ENCODE results near the gene PARP8.
"Not testable (repeated sequence)": the region's sequence is repeated elsewhere in the genome, so short reads cannot be mapped to it uniquely, and the experiment has no call there.

Gene PARP8

DNA sequence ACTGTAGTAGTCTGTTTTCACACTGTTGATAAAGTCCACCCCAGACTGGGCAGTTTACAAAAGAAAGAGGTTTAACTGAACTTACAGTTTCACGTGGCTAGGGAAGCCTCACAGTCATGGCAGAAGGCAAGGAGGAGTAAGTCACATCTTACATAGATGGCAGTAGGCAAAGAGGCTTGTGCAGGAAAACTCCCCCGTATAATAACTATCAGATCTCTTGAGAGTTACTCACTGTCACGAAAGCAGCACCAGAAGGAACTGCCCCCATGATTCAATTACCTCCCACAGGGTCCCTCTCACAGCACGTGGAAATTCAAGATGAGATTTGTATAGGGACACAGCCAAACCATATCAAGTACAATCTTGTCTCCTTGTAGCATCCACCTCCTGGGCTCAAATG lies 21.1 kb downstream of the PARP8 start:
- no peak for DNase-seq (ENCODE audit: low spot score)

DNA sequence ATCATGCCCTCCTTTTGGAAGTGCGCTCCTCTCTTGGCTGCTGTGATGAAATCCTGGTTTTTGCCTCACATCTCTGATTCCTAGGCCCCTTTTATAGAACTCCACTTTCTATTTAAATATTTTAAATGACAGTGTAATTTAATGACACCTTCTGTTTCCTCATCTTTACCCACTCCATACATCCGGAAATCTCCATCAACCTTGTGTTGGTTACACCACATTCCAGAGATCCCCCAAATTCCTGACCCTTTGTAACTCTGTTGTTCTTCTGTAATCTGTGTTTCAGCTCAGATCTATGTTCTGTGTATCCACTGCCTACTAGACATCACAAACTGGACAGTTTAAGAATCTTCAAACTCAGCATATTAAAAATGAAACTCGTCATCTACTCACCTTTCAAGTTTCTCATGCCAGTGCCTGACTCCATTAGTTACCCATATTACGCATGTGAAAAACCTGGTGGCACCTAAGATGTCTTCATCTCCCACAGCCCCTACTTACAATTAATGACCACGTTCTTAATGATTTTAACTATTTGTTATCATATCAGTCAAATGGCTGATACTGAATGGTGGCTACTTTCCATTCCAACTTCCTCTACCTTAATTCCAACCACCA lies 25.1 kb downstream of the PARP8 start:
- DNase-seq (ENCODE audit: low spot score) = no peak

DNA sequence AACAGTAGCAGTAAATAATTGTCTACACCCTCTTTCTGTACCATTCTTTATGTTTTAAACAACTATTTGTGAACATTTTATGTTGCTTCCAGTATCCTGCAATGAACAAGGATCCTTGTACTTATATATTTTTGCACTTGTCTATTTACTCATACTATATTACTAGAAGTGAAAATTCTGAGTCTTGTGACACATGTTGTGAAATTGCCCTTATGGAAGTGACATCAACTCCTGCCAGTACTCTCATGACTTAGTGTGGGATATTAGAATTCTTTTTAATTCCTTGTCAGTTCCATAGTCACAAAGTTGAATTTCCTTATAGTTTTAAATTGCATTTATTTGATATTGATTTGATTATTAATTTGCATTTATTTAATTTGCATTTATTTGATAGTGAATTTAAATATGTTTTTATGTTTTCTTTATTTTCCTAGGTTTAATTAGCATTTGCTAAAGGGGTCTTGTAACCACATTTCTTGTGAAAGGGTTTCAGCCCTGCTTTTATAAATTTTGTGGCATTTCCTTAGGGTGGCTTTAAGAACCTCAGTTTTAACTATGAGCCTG lies 27.7 kb downstream of the PARP8 start:
- DNase-seq (ENCODE audit: low spot score) = no peak

DNA sequence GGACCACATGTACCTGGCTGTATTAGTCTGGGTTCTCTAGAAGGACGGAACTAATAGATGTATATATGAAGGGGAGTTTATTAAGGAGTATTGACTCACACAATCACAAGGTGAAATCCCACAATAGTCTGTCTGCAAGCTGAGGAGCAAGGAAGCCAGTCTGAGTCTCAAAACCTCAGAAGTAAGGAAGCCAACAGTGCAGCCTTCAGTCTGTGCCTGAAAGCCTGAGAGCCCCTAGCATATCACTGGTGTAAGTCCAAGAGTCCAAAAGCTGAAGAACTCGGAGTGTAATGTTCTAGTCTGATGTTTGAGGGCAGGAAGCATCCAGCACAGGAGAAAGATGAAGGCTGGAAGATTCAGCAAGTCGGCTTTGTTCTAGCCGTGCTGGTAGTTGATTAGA lies 28.2 kb downstream of the PARP8 start:
- DNase-seq (ENCODE audit: low spot score) = not testable (repeated sequence)

DNA sequence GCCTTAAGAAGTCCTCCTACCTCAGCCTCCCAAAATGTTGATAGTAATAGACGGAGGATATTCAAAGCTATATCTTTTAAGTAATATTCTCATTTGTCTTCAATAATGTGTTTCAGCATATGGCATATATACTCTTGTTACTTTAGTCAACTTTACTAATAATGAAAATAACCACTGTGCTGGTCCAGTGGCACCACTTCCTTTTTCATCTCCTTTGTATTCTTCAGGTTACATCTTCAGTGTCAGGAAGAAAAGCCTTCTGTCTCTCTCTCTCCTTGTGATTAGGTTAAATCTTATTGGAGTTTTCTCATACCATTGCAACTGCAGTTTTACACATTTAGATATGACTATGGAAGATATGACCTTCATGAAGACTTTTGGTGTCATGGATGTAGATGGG lies 31.3 kb downstream of the PARP8 start:
- DNase-seq (ENCODE audit: low spot score) = no peak

DNA sequence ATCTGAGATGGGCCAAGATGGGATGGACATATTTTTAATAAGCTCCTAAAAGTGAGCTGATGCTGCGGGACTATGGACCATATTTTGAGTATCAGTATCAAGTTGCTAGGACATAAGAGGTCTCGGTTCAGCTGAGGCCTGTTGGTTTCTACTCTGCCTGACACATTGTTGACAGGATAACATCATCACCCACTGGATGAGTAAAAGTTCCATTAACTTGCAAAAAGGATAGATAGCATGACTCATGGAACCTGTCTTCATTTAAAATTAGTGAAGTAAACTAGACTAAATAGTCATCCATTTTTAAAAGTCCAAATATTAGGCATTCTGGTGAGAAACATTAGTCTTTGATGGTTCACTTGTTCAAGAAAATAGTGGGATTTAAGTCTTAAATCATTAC lies 33.3 kb downstream of the PARP8 start:
- no peak for DNase-seq (ENCODE audit: low spot score)

DNA sequence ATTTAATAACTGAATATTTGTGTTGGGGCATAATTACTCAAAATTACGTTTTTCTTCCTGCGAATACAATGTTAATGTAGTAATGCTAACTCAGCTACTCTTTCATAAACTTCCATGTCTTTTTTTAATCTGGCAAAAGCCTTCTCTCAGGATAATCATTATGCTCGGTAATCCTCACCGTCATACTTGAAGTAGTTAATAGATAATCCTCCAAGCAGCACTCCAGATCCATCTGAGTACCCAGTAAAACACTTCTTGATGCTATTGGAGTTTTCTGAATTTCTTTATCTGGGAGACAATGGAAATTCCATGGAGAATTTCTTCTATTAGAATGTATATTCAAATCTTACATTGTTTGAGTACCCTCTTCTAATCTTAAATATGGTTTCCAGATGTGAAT lies 34.3 kb downstream of the PARP8 start:
- DNase-seq (ENCODE audit: low spot score) = no peak

DNA sequence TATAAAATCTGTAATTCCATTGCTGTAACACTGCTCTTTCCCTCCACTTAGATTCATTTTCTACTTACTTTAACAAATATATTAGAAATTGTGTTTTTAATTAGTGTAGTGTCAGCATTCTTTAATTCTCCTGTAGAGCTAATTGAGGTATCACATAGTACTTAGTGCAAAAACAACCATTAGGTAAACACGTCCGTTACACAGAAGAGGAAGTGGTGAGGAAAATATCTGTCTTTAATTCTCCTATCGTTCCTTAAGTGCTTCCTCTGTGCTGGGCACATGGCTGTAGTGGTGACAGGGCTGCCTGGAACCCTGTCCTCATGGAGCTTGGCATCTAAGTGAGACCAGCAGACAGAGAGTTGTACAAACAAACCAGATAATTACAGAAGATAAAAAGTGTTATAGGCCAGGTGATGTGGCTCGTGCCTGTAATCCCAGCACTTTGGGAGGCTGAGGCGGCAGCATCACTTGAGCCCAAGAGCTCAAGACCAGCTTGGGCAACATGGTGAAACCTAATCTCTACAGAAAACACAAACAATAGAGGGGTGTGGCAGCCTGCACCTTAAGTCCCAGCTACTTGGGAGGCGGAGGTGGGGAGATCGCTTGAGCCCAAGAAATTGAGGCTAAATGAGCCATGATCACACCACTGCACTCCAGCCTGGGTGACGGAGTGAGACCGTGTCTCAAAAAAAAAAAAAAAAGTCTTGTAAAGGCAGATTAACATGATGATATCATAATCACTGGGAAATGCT lies 36.4 kb downstream of the PARP8 start:
- DNase-seq (ENCODE audit: low spot score) = no peak

DNA sequence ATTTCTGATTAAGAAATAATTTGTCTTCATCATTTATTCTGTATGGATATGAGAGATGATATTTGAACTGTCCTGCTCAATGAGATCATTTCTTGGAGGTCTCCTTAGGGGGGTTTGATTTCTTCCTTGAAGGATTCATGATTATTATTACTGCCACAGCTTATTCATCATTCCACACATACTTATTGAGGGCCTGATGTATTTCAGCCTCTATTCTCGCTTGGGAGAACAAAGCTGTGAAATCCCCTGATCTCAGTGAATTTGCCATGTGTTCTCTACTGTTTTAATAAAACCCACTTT lies 36.9 kb downstream of the PARP8 start:
- DNase-seq (ENCODE audit: low spot score) = no peak

DNA sequence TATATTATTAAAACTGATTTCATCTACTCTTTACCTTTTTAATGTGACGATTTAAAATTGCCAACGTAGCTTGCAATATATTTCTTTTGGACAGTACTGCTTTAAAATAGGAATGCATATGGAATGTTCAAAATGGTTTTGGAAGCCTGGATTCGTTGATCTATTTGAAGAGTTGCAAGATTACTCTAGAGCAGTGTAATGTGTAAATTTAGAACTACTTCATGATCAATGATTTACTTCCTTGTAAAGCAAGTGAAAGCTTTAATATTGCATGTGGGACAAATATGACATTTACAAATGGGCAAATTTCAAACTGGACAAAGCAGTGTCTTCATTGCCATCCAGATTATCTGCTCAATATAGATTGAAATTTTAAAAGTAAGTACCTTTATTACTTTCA lies 38.3 kb downstream of the PARP8 start:
- DNase-seq (ENCODE audit: low spot score) = no peak

DNA sequence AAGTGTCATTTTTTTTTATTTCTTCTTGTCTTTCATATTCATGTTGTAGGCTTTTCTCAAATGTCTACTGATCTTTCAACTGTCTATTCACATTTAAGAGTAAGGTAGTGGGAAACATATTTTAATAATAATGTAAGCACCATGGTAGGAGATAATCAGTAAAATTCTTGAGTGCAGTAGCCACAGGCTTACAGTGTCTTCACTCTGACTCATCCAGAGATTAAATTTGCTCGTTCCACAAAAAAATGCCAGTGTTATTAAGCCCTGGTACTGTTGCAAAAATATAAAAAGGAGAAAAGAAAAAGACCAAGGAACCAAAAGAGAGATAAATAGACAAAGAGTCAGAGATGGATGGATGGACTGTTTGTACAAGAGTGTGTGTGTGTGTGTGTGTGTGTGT lies 43.0 kb downstream of the PARP8 start:
- DNase-seq (ENCODE audit: low spot score) = no peak

DNA sequence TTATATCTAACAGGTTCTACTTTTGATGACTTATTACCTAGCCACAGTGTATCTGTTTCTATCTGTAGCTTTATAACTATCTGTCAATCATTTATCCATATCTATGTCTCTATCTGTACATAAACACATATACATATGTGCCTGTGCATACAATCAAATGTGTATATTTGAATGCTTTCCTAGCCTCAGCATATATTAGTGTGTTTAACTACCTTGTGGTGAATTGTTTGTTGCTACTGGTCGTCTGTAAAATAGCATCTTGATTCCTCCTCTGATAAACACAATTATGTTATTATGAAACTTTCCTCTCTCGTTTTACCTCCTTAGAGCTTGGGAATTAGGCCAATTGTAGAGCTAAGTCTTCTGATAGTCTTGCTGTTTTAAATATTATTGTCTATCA lies 44.4 kb downstream of the PARP8 start:
- DNase-seq (ENCODE audit: low spot score) = no peak

DNA sequence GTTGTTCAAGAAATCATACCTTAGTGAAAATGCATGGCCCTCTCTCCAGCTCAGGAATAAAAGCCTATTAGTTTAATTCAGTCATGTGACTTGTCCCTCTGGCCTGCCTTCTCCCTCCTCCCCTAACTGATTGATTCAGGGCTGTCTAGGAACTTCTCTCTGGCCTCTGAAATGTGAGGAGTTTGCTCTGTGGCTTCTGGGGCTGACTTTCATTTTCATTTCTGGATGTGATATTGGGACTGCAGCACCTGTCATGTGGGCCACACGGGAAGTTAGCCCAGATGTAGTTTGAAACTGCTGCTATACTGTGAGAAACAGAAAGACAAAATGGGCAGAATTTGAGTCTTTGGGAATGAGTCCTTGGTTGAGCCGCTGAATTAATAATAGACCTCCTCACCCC lies 44.8 kb downstream of the PARP8 start:
- DNase-seq (ENCODE audit: low spot score) = no peak

DNA sequence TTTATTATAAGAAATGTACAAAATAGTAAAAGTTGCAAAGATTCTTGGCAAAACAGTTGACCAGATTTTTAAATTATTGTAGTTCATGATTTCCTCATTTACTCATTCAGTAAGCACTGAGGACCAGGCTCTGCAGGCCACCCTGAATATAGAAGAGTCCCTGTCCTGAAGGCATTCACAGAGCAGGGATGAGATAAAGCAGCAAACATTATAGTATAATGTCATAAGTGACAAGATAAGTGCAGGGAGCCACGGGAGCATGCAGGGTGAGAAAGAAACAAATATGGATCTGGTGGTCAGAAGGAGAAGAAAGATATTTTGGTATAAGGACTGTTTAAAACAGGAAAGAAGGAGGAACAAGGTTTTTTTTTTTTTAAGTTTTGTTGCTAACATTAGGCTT lies 46.0 kb downstream of the PARP8 start:
- no peak for DNase-seq (ENCODE audit: low spot score)

DNA sequence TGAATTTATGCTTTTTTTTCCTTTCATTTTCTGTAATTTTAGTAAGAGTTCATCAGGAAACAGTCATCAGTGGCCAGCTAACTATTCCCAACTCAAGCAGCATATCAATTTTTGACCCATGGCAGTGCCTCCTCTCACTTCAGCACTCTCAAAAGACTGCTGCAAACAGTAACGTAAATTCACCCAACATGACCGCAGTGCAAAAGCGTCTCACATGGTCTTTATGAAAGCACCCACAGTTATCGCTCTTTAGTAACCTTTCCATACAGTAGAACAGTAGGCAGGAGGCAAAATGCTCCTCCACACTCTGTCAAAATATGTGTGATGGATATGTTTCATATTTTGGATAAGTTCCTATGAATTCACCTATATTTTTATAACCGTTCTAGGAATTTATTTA lies 48.6 kb downstream of the PARP8 start:
- no peak for DNase-seq (ENCODE audit: low spot score)

DNA sequence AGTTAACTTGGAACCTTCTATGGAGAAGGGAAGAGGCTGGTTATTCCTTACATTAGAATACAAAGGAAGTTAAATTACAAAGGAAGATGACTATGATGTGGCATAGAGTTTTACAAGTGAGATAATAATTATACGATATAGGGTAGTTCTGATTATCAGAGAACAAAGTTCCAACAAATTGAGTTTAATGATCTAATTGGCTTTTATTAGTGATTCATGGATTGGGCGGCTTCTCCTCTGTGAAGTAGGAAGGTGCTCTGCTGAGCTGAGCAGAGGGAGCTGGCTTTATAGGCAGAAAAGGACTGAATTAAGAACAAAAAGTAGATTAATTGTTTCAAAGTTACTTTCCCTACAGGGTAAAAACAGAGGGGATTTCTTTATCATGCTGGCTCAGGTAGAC lies 49.7 kb downstream of the PARP8 start:
- DNase-seq (ENCODE audit: low spot score) = no peak

DNA sequence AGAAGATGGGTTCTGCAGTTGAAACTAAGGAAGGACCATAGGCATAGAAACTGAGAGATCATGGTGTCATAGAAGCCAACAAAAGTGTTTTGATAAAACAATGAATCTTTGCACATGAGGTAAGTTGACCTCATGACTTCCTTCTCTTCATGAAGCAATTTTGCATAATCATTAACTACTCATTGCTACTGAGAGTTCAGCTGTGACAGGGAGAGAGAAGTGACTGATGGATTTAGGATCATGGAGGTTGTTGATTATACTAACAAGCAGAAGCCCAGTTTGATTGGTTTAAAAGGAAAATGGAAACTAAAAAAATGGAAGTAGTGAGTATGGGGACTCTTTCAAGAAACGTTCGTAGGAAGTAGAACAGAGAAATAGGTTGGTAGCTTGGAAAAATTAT lies 51.2 kb downstream of the PARP8 start:
- DNase-seq (ENCODE audit: low spot score) = no peak

DNA sequence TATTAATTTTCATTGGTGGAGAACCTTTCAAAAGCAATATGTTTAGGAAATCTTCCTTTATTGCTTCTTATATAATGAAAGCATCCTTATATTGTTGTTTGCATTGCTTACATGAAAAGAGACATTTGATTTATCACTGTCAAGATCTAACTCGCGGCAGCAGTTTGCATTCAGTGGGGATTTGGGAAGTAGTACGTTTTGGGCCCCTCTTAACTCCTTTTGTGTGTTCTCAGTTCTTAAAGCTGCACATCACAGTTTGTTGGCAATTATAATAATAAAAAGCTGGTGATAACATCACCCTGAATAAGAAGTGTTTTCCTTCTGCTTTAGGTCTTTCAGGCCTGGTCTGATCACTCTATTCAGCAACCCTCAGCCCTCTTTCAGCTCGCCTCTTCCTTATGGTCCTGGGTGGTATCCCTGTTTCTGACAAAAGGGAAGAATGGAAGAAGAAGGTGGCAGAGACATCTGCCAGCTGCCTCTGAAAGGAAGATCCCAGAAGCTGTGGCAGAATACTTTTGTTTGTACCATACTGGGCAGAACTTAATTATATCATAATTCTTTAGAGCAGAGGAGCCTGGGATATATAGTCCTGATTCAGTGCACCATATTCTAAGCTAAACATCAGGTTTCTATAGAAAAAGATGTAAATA lies 53.7 kb downstream of the PARP8 start:
- no peak for DNase-seq (ENCODE audit: low spot score)

DNA sequence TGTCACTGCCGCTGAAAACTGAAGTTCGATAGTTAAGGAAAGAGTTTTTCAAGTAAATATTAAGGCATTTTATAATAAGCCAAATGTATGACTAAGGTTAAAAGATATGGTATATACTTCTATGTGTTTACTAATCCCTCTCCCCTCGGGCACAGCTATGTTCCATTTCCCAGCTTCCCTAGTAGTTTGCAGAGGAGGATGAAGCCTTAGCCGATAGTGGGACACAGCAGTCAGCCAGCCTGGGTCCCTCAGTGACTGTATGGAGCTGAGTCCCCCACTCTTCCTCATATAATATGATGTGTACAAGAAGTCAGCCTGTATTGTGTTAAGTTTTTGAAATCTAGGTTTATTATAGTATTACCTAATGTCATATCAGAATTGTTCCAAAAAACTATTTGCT lies 55.8 kb downstream of the PARP8 start:
- DNase-seq (ENCODE audit: low spot score) = no peak

DNA sequence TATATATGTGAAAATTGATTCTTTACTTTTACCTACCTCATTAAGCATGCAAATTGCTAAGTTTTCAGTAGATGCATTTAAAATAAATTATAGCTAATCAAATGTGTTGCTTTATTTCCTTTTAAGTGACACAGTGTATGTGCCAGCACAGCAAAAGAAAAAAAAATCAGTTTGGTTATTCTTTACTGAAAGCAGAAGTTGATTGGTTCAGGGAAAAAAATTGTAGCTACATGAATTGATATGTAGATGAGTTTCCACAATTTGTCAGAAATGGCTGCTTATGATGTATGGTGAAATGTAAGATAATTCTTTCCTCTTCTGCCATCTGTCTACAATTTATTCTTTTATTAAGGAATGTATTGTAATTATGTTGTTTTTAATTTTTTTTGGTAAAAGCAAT lies 57.8 kb downstream of the PARP8 start:
- no peak for DNase-seq (ENCODE audit: low spot score)

DNA sequence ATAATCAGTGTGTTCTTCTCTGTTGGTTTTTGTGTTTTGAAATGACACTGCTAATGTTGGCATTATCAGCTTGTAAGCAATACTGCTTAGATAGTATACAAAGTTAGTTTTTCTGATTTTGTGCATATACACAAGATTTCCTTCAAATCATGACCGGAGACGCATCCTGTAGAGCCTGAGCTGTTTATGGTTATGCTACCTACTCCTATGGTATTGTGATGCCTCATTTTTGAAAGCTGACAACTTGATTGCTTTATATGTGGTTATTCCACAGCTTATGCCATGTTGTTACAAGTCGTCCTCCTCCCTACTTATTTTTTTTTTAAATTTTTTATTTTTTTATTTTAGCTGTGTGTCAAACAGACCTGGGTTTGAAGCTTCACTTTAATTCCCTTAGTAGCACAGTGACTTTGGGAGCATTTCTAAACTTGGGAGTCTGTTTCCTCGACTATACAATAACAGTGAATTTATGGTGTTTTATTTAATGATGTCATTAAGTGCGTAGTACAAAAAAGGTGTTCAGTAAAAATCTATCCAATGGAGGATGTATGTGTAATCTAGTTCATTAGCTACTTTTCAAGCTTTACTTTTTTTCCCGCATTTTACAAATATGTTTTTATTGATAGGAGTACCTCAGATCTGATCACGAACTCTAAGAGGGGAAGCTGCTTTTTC lies 59.5 kb downstream of the PARP8 start:
- DNase-seq (ENCODE audit: low spot score) = no peak

DNA sequence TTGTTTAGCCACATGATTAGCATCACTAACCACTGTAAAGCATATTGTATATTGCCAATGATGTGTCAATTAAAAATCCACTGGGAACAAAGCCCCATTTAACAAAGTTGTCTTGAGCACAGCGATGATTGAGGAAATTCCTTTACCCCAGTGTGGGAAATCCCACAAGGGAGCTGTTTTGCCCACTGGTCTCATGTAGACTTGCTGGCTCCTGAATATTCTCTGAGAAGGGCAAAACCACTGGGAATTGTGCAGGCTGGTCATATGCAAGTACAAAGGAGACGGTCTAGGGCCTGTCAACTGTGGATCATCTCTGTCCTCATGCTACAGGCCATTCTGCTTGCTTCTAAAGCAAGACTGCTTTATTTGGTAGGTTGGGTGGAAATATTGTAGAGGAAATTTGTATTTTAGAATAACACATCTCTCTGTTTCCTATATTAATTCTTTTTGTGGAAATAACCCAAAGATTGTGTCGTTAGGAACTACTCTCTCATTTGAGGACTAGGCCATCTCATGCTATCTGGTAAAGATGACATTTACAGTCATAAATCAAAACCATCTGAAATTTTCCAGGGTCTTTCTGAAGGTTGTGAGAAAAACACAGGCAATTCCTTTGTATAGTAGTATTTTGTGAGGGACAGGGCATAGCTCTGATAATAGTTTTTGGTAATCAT lies 60.2 kb downstream of the PARP8 start:
- no peak for DNase-seq (ENCODE audit: low spot score)

DNA sequence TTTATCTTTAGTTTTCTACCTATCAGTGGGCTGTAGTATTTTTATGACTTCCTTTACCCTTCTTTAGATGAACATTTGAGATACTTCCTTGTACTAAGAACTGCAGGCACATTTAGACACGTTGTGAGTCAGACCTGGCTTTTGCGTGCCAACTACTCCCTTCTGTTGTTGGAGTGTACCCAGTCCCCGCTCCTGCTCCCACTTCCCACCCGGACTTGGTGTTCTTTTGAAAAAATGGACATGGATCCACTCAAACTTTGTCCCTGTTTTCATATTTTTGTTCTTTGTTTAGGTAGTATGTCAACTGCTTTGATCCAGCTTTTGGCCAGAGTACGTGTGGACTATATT lies 60.7 kb downstream of the PARP8 start:
- DNase-seq (ENCODE audit: low spot score) = no peak
